ENCODE data around the gene RPP30.

DNA sequence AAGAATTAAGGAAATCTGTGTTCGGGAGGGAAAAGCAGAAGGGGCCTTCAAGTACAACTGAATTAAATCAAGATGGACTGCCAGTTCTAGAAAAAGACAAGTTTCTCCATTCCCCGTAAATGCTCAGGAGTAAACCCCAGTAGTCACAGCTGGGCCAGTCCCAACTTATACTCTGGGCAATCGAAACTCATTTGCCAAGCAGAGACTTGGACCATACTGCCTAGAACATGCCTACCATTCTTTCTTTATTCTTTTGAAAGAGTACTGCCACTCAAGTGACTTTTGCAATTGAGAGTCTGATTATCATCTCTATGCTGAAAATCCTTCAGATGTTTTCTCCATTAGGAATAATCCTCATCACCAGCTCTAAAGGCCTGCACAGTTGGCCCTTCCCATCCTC lies 21.4 kb downstream of the RPP30 start:
- TF ChIP-seq, protein P1, sequence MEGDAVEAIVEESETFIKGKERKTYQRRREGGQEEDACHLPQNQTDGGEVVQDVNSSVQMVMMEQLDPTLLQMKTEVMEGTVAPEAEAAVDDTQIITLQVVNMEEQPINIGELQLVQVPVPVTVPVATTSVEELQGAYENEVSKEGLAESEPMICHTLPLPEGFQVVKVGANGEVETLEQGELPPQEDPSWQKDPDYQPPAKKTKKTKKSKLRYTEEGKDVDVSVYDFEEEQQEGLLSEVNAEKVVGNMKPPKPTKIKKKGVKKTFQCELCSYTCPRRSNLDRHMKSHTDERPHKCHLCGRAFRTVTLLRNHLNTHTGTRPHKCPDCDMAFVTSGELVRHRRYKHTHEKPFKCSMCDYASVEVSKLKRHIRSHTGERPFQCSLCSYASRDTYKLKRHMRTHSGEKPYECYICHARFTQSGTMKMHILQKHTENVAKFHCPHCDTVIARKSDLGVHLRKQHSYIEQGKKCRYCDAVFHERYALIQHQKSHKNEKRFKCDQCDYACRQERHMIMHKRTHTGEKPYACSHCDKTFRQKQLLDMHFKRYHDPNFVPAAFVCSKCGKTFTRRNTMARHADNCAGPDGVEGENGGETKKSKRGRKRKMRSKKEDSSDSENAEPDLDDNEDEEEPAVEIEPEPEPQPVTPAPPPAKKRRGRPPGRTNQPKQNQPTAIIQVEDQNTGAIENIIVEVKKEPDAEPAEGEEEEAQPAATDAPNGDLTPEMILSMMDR (IDR thresholded peaks at IDR 0.05; ENCODE audit: low read depth, low read length, missing input control) = no peak
- TF ChIP-seq MAX (IDR thresholded peaks at IDR 0.05) = no peak
- TF ChIP-seq, protein P2, sequence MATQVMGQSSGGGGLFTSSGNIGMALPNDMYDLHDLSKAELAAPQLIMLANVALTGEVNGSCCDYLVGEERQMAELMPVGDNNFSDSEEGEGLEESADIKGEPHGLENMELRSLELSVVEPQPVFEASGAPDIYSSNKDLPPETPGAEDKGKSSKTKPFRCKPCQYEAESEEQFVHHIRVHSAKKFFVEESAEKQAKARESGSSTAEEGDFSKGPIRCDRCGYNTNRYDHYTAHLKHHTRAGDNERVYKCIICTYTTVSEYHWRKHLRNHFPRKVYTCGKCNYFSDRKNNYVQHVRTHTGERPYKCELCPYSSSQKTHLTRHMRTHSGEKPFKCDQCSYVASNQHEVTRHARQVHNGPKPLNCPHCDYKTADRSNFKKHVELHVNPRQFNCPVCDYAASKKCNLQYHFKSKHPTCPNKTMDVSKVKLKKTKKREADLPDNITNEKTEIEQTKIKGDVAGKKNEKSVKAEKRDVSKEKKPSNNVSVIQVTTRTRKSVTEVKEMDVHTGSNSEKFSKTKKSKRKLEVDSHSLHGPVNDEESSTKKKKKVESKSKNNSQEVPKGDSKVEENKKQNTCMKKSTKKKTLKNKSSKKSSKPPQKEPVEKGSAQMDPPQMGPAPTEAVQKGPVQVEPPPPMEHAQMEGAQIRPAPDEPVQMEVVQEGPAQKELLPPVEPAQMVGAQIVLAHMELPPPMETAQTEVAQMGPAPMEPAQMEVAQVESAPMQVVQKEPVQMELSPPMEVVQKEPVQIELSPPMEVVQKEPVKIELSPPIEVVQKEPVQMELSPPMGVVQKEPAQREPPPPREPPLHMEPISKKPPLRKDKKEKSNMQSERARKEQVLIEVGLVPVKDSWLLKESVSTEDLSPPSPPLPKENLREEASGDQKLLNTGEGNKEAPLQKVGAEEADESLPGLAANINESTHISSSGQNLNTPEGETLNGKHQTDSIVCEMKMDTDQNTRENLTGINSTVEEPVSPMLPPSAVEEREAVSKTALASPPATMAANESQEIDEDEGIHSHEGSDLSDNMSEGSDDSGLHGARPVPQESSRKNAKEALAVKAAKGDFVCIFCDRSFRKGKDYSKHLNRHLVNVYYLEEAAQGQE (IDR thresholded peaks at IDR 0.05) = no peak
- no peak for TF ChIP-seq EGR1 (IDR thresholded peaks at IDR 0.05; ENCODE audit: low read depth in 2 of 2)
- no peak for TF ChIP-seq RAD21 (IDR thresholded peaks at IDR 0.05)
- no peak for TF ChIP-seq NR2F2 (IDR thresholded peaks at IDR 0.05)
- no peak for TF ChIP-seq TAF1 (conservative IDR thresholded peaks at IDR 0.05)
- TF ChIP-seq SP1 (IDR thresholded peaks at IDR 0.05) = no peak
- TF ChIP-seq ATF3 (IDR thresholded peaks at IDR 0.05) = no peak

Data from liver (tissue), 3 donors.